ENCODE measurements around the gene PCAT7. TPM values are rescaled to one million over a fixed set of nuclear protein-coding genes. Genes with fewer than 3 reads are reported as not detected.

Gene PCAT7
- total RNA-seq, 2 experiments from 2014 or later, result not detected

DNA sequence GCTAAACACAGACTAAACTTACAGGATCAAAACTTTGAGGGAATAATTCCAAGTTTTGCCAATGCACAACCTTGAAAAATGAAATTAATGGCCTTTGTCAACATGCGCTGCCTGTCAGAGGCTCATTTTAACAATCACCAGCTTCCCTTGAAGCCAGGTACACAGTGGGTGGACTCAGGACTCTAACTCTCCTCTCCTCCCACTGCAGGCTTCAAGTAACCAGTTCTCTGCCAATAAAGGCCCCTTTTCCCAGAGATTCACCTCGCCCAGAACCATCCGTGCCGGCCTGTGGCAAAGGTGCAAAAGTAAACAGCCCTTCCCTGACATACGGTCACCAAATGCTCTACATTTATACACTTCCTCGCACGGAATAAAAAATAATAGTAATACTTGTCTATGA lies 57.2 kb downstream of the PCAT7 start:
- Mint-ChIP-seq H3K4me3 (no peak overlapping the region), H3K27me3 (peaks cover 29% of the 10 kb centered on the region), H3K9me3 (no peaks in the 10 kb centered on the region), H3K36me3 (ENCODE audit: low read depth) (peaks cover 4% of the 10 kb centered on the region), H3K27ac (no peak overlapping the region), H3K4me1 (ENCODE audit: low read depth) (peaks cover 10% of the 10 kb centered on the region)
- no peaks in the 10 kb centered on the region for H3K27me3 ChIP-seq (ENCODE audit: control insufficient read depth in 1 of 2, insufficient read depth in 2 of 2, low read length in 2 of 2)
- peaks cover 10% of the 10 kb centered on the region for H3K4me1 ChIP-seq (ENCODE audit: insufficient read depth, low read length)
- no peak overlapping the region for H3K4me3 ChIP-seq (ENCODE audit: low read length)
- no peak overlapping the region for H3K27ac ChIP-seq (ENCODE audit: low read depth in 1 of 2, low read length in 2 of 2)
- TF ChIP-seq, protein P1, sequence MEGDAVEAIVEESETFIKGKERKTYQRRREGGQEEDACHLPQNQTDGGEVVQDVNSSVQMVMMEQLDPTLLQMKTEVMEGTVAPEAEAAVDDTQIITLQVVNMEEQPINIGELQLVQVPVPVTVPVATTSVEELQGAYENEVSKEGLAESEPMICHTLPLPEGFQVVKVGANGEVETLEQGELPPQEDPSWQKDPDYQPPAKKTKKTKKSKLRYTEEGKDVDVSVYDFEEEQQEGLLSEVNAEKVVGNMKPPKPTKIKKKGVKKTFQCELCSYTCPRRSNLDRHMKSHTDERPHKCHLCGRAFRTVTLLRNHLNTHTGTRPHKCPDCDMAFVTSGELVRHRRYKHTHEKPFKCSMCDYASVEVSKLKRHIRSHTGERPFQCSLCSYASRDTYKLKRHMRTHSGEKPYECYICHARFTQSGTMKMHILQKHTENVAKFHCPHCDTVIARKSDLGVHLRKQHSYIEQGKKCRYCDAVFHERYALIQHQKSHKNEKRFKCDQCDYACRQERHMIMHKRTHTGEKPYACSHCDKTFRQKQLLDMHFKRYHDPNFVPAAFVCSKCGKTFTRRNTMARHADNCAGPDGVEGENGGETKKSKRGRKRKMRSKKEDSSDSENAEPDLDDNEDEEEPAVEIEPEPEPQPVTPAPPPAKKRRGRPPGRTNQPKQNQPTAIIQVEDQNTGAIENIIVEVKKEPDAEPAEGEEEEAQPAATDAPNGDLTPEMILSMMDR (IDR thresholded peaks at IDR 0.05), result no peak
- no peak for DNase-seq
- no peaks in the 10 kb centered on the region for H3K9me3 ChIP-seq (ENCODE audit: control insufficient read depth in 1 of 2, insufficient read depth in 1 of 2, low read length in 2 of 2)
- CTCF ChIA-PET, result no interaction called here
- intact Hi-C loops (cut with DNase I, micrococcal nuclease), result no loop called here
- H3K36me3 ChIP-seq (ENCODE audit: insufficient read depth, low read length), result no peaks in the 10 kb centered on the region
- POLR2A ChIA-PET, result no interaction called here
- no peak for ATAC-seq (ENCODE audit: poor library complexity)

DNA sequence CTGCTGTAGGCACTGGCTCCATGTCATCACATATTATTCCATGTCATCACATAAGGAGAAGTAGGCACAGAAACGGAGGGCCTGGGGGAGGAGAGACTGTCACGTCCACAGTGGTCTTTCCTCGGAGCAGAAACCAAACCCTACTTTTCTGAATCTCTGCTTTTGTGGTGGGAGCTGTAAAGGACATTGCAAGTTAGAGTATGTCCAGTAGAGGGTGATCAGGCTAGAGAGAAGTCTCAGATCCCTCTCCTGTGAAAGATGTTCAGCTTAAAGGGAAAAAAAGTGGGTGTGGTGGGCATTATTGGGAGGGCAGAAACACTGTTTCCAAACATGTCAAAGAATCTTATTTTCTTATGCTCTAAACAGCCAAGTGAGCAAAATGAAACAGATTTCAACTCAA lies 58.1 kb downstream of the PCAT7 start:
- peaks cover 10% of the 10 kb centered on the region for H3K4me1 Mint-ChIP-seq (ENCODE audit: low read depth)
- no peaks in the 10 kb centered on the region for H3K9me3 Mint-ChIP-seq
- CTCF ChIA-PET, result no interaction called here

DNA sequence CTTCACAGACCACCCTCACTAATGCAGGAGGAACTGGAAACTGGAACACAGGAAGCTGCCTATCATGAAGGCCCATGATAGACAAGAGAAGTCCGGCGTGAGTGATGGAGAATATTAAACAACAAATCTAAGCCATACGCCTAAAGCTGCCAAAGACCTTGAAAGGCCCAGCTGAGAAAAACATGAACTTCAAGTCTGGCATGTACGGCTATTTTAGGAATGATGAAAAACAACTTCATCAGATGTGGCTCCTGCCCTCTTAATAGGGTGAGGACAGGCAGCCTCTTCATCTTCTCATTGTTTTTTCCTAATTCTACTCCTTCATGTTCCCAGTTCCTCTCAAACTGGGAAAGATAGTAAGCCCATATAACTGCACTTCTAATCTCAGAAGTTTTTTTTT lies 64.1 kb downstream of the PCAT7 start:
- H3K27me3 ChIP-seq (ENCODE audit: control insufficient read depth in 1 of 2, insufficient read depth in 2 of 2, low read length in 2 of 2), result peaks cover 0 to 3% of the 10 kb centered on the region in 2 experiments
- H3K36me3 ChIP-seq (ENCODE audit: insufficient read depth, low read length), result no peaks in the 10 kb centered on the region
- H3K4me3 ChIP-seq (ENCODE audit: low read length), result no peak overlapping the region
- no peak for DNase-seq
- H3K36me3 Mint-ChIP-seq (ENCODE audit: low read depth), result no peaks in the 10 kb centered on the region
- H3K27me3 Mint-ChIP-seq, result peaks cover 26% of the 10 kb centered on the region
- ATAC-seq (ENCODE audit: poor library complexity), result no peak
- intact Hi-C loops (cut with DNase I, micrococcal nuclease), result no loop called here
- no peaks in the 10 kb centered on the region for H3K9me3 ChIP-seq (ENCODE audit: control insufficient read depth in 1 of 2, insufficient read depth in 1 of 2, low read length in 2 of 2)
- no peak overlapping the region for H3K27ac ChIP-seq (ENCODE audit: low read depth in 1 of 2, low read length in 2 of 2)
- H3K9me3 Mint-ChIP-seq, result no peaks in the 10 kb centered on the region
- no peak overlapping the region for H3K27ac Mint-ChIP-seq
- ChIA-PET CTCF (no interaction called here), POLR2A (no interaction called here)
- TF ChIP-seq, protein P1 (IDR thresholded peaks at IDR 0.05), result no peak
- no peak overlapping the region for H3K4me3 Mint-ChIP-seq
- peaks cover 7% of the 10 kb centered on the region for H3K4me1 Mint-ChIP-seq (ENCODE audit: low read depth)
- H3K4me1 ChIP-seq (ENCODE audit: insufficient read depth, low read length), result peaks cover 9% of the 10 kb centered on the region

More for the DNA sequence above, 58.1 kb downstream of the PCAT7 start:
- Histone ChIP-seq H3K27me3 (ENCODE audit: control insufficient read depth in 1 of 2, insufficient read depth in 2 of 2, low read length in 2 of 2) (no peaks in the 10 kb centered on the region), H3K36me3 (ENCODE audit: insufficient read depth, low read length) (no peaks in the 10 kb centered on the region), H3K4me1 (ENCODE audit: insufficient read depth, low read length) (peaks cover 10% of the 10 kb centered on the region), H3K27ac (ENCODE audit: low read depth in 1 of 2, low read length in 2 of 2) (no peak overlapping the region), H3K4me3 (ENCODE audit: low read length) (no peak overlapping the region), H3K9me3 (ENCODE audit: control insufficient read depth in 1 of 2, insufficient read depth in 1 of 2, low read length in 2 of 2) (no peaks in the 10 kb centered on the region)
- DNase-seq (no peak), ATAC-seq (ENCODE audit: poor library complexity) (no peak)
- intact Hi-C loops (cut with DNase I, micrococcal nuclease), result no loop called here
- TF ChIP-seq, protein P1 (IDR thresholded peaks at IDR 0.05), result no peak
- peaks cover 4% of the 10 kb centered on the region for H3K36me3 Mint-ChIP-seq (ENCODE audit: low read depth)
- H3K4me3 Mint-ChIP-seq, result no peak overlapping the region
- H3K27me3 Mint-ChIP-seq, result peaks cover 33% of the 10 kb centered on the region
- POLR2A ChIA-PET, result no interaction called here
- H3K27ac Mint-ChIP-seq, result no peak overlapping the region

Other genes starting within 250 kb of the PCAT7 start
- gene NUTM2F, start 226.4 kb upstream of the PCAT7 start, total RNA-seq, result not detected
- gene FBP2, start 38.7 kb downstream of the PCAT7 start, total RNA-seq, result not detected
- 1 to 10 TPM; 3.0 to 3.6 TPM for gene FBP1, start 84.4 kb downstream of the PCAT7 start, total RNA-seq
- gene AOPEP, start 171.6 kb downstream of the PCAT7 start, total RNA-seq, result 1 to 10 TPM; 6.9 to 7.0 TPM

Measured in CD4-positive, alpha-beta T cell (primary cell).